WTC11 (cell line): ENCODE data around the gene PHLDB3. TPM values are rescaled to one million over a fixed set of nuclear protein-coding genes. Genes with fewer than 3 reads are reported as not detected.

ENCODE experiments used
- ATAC-seq: fragments of 200-7000 bp; cut with Tn5 transposase; 2 replicates; pipeline ENCODE4 v1.10.0; 2021; ENCODE audit warnings: mild to moderate bottlenecking, moderate library complexity
- CTCF ChIA-PET: fragments of 300-600 bp; sonication (Branson Sonifier 250); formaldehyde crosslinking; loops from one replicate; lab custom pipeline; 2021; ENCODE audit warnings: antibody characterized with exemption; lab: Charles Lee
- POLR2A ChIA-PET: fragments of 350-600 bp; sonication (Branson Sonifier 250); formaldehyde crosslinking; loops from one replicate; lab custom pipeline; 2021; ENCODE audit warnings: antibody characterized with exemption; lab: Charles Lee
- DNase-seq: peaks from one replicate; pipeline ENCODE4 v3.0.0; 2021; ENCODE audit warnings: low spot score
- H3K27ac Mint-ChIP-seq: 2 replicates; pipeline ENCODE4 v1.8.0; 2021; ENCODE audit warnings: mixed read lengths
- H3K27me3 Mint-ChIP-seq: 2 replicates; pipeline ENCODE4 v1.8.0; 2021; ENCODE audit warnings: low read depth, mild to moderate bottlenecking, moderate library complexity, mixed read lengths
- H3K36me3 Mint-ChIP-seq: 2 replicates; pipeline ENCODE4 v1.8.0; 2021; ENCODE audit warnings: mixed read lengths
- H3K4me1 Mint-ChIP-seq: 2 replicates; pipeline ENCODE4 v1.8.0; 2022; ENCODE audit warnings: mixed read lengths
- H3K4me3 Mint-ChIP-seq: 2 replicates; pipeline ENCODE4 v1.8.0; 2021; ENCODE audit warnings: mild to moderate bottlenecking, moderate library complexity, mixed read lengths
- H3K9me3 Mint-ChIP-seq: 2 replicates; pipeline ENCODE4 v1.8.0; 2021; ENCODE audit warnings: mixed read lengths
- ATF1 ChIP-seq: sonication (generic); formaldehyde crosslinking; IDR thresholded peaks from 2 replicates; pipeline ENCODE4 v1.8.1; 2023; ENCODE audit warnings: mild to moderate bottlenecking, moderate library complexity, missing genetic modification reagents
- ATF2 ChIP-seq: sonication (generic); formaldehyde crosslinking; IDR thresholded peaks from 2 replicates; pipeline ENCODE4 v1.8.1; 2022; ENCODE audit warnings: low read depth, missing genetic modification reagents, borderline replicate concordance
- ATF3 ChIP-seq: sonication (generic); formaldehyde crosslinking; conservative IDR thresholded peaks from 2 replicates; pipeline ENCODE4 v1.8.1; 2022; ENCODE audit warnings: mild to moderate bottlenecking, missing genetic modification reagents
- ATF6 ChIP-seq: sonication (generic); formaldehyde crosslinking; IDR thresholded peaks from 2 replicates; pipeline ENCODE4 v1.8.1; 2023; ENCODE audit warnings: mild to moderate bottlenecking, missing genetic modification reagents
- ETV6 ChIP-seq: sonication (generic); formaldehyde crosslinking; IDR thresholded peaks from 2 replicates; pipeline ENCODE4 v1.8.1; 2022; ENCODE audit warnings: mild to moderate bottlenecking, missing genetic modification reagents
- GABPB1 ChIP-seq: sonication (generic); formaldehyde crosslinking; IDR thresholded peaks from 2 replicates; pipeline ENCODE4 v1.8.1; 2023; ENCODE audit warnings: mild to moderate bottlenecking, missing genetic modification reagents
- GRHL2 ChIP-seq: fragments of 250-450 bp; sonication (Bioruptor Pico); IDR thresholded peaks from 2 replicates; pipeline ENCODE4 v1.8.0; 2022; ENCODE audit warnings: mild to moderate bottlenecking, moderate library complexity; ENCODE audit not compliant: insufficient replicate concordance, severe bottlenecking
- IRF2 ChIP-seq: sonication (generic); formaldehyde crosslinking; IDR thresholded peaks from 2 replicates; pipeline ENCODE4 v1.8.0; 2022; ENCODE audit warnings: low read depth, missing genetic modification reagents, borderline replicate concordance
- JUN ChIP-seq: sonication (generic); formaldehyde crosslinking; IDR thresholded peaks from 2 replicates; pipeline ENCODE4 v1.8.0; 2023; ENCODE audit warnings: mild to moderate bottlenecking, missing genetic modification reagents
- KAT7 ChIP-seq: sonication (generic); formaldehyde crosslinking; IDR thresholded peaks from 2 replicates; pipeline ENCODE4 v1.8.1; 2023; ENCODE audit warnings: missing genetic modification reagents, mild to moderate bottlenecking, borderline replicate concordance
- NR2C2 ChIP-seq: sonication (generic); formaldehyde crosslinking; IDR thresholded peaks from 2 replicates; pipeline ENCODE4 v1.8.0; 2022; ENCODE audit warnings: mild to moderate bottlenecking, missing genetic modification reagents
- NR3C1 ChIP-seq: sonication (generic); formaldehyde crosslinking; conservative IDR thresholded peaks from 2 replicates; pipeline ENCODE4 v1.8.1; 2023; ENCODE audit warnings: low read depth, mild to moderate bottlenecking, missing genetic modification reagents
- PRRX2 ChIP-seq: fragments of 250-450 bp; sonication (Bioruptor Pico); IDR thresholded peaks from 2 replicates; pipeline ENCODE4 v1.8.0; 2021; ENCODE audit warnings: mild to moderate bottlenecking
- RORB ChIP-seq: fragments of 250-450 bp; sonication (Bioruptor Pico); IDR thresholded peaks from 2 replicates; pipeline ENCODE4 v1.9.0; 2021; ENCODE audit warnings: mild to moderate bottlenecking
- SP1 ChIP-seq: sonication (generic); formaldehyde crosslinking; conservative IDR thresholded peaks from 2 replicates; pipeline ENCODE4 v1.8.1; 2022; ENCODE audit warnings: missing genetic modification reagents
- TEAD1 ChIP-seq: sonication (generic); formaldehyde crosslinking; IDR thresholded peaks from 2 replicates; pipeline ENCODE4 v1.8.0; 2022; ENCODE audit warnings: mild to moderate bottlenecking, missing genetic modification reagents
- TEAD4 ChIP-seq: sonication (generic); formaldehyde crosslinking; IDR thresholded peaks from 2 replicates; pipeline ENCODE4 v1.8.0; 2022; ENCODE audit warnings: mild to moderate bottlenecking, missing genetic modification reagents
- ZBTB43 ChIP-seq: sonication (generic); formaldehyde crosslinking; IDR thresholded peaks from 2 replicates; pipeline ENCODE4 v1.8.1; 2023; ENCODE audit warnings: mild to moderate bottlenecking, missing genetic modification reagents
- ZNF138 ChIP-seq: sonication (generic); formaldehyde crosslinking; conservative IDR thresholded peaks from 2 replicates; pipeline ENCODE4 v1.8.1; 2022; ENCODE audit warnings: mild to moderate bottlenecking, moderate library complexity, missing genetic modification reagents
- ZNF396 ChIP-seq: fragments of 250-450 bp; sonication (Bioruptor Pico); IDR thresholded peaks from 2 replicates; pipeline ENCODE4 v1.8.0; 2021; ENCODE audit warnings: mild to moderate bottlenecking, moderate library complexity, borderline replicate concordance
- ZSCAN18 ChIP-seq: fragments of 250-450 bp; sonication (Bioruptor Pico); IDR thresholded peaks from 2 replicates; pipeline ENCODE4 v2.1.2; 2022; ENCODE audit warnings: mild to moderate bottlenecking, moderate library complexity
- total RNA-seq: library from RNA; stranded (reverse); gene quantifications from 3 replicates; pipeline ENCODE4 v1.2.3, GENCODE V29; 2021
- TF ChIP-seq, protein P1 (sequence below): sonication (generic); formaldehyde crosslinking; IDR thresholded peaks from 2 replicates; pipeline ENCODE4 v1.8.0; 2023; ENCODE audit warnings: missing genetic modification reagents
- TF ChIP-seq, protein P2 (sequence below): fragments of 250-450 bp; sonication (Bioruptor Pico); IDR thresholded peaks from 2 replicates; pipeline ENCODE4 v1.9.0; 2021; ENCODE audit warnings: moderate library complexity, mild to moderate bottlenecking, inconsistent platforms, borderline replicate concordance

PHLDB3 gene
- total RNA-seq, 1 experiment from 2014 or later, result 14.6 TPM

GRCh38 chr19:43433689-43434088 is 70.9 kb downstream of the PHLDB3 start (continued):
- TF ChIP-seq ATF1, result no peak
- no peak for TF ChIP-seq RORB
- no peak for TF ChIP-seq NR2C2 (CRISPR knock-in tag)
- no peak for TF ChIP-seq ATF3

GRCh38 chr19:43433358-43433673 is 71.2 kb downstream of the PHLDB3 start:
- Mint-ChIP-seq H3K36me3 (no peaks in the 10 kb centered on the region), H3K9me3 (0 out of 2 replicates have a peak, but pooled peaks cover 3% of the 10 kb centered on the region)
- ATAC-seq (no peak), DNase-seq (no peak)
- CTCF ChIA-PET, result interaction anchor here (0.9 to 6.0 kb wide), 15 partner anchors 12 to 242 kb away, joined by 3 to 39 read pairs (median 5); partner anchors contain the start of genes LYPD3, PHLDB3 and ZNF575
- no peak for TF ChIP-seq SP1 (CRISPR knock-in tag)
- TF ChIP-seq TEAD1 (CRISPR knock-in tag), result no peak
- no peak for TF ChIP-seq GABPB1 (CRISPR knock-in tag)
- no peak for TF ChIP-seq GRHL2
- TF ChIP-seq, protein P1, sequence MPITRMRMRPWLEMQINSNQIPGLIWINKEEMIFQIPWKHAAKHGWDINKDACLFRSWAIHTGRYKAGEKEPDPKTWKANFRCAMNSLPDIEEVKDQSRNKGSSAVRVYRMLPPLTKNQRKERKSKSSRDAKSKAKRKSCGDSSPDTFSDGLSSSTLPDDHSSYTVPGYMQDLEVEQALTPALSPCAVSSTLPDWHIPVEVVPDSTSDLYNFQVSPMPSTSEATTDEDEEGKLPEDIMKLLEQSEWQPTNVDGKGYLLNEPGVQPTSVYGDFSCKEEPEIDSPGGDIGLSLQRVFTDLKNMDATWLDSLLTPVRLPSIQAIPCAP (CRISPR knock-in tag), result no peak
- no peak for TF ChIP-seq ATF6 (CRISPR knock-in tag)
- TF ChIP-seq JUN (CRISPR knock-in tag), result no peak
- TF ChIP-seq ZBTB43 (CRISPR knock-in tag), result no peak
- TF ChIP-seq ZSCAN18 (CRISPR knock-in tag), result no peak
- no peak for TF ChIP-seq ETV6 (CRISPR knock-in tag)
- TF ChIP-seq, protein P2, sequence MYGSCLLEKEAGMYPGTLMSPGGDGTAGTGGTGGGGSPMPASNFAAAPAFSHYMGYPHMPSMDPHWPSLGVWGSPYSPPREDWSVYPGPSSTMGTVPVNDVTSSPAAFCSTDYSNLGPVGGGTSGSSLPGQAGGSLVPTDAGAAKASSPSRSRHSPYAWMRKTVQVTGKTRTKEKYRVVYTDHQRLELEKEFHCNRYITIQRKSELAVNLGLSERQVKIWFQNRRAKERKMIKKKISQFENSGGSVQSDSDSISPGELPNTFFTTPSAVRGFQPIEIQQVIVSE, result no peak
- TF ChIP-seq, all 79 proteins: peak for 0
- H3K4me1 Mint-ChIP-seq, result peaks cover 14% of the 10 kb centered on the region
- H3K4me3 Mint-ChIP-seq, result no peak overlapping the region
- POLR2A ChIA-PET, result no interaction called here
- H3K27ac Mint-ChIP-seq, result no peak overlapping the region
- no peaks in the 10 kb centered on the region; the same call in 1 of the 2 replicates for H3K27me3 Mint-ChIP-seq

- Mint-ChIP-seq H3K27me3 (no peaks in the 10 kb centered on the region; the same call in 1 of the 2 replicates), H3K36me3 (no peaks in the 10 kb centered on the region), H3K4me1 (peaks cover 14% of the 10 kb centered on the region), H3K27ac (peak overlapping the region; percentile 7; the same call in 1 of the 2 replicates), H3K4me3 (no peak overlapping the region), H3K9me3 (no peaks in the 10 kb centered on the region)
- DNase-seq (no peak), ATAC-seq (no peak)
- ChIA-PET POLR2A (no interaction called here), CTCF (interaction anchor here (2.2 to 6.0 kb wide), 4 partner anchors 16 to 156 kb away, joined by 4 to 39 read pairs (median 20); no protein-coding TSS in a partner anchor)
- no peak for TF ChIP-seq KAT7 (CRISPR knock-in tag)
- TF ChIP-seq IRF2 (CRISPR knock-in tag), result no peak
- TF ChIP-seq NR3C1 (CRISPR knock-in tag), result no peak
- no peak for TF ChIP-seq TEAD4 (CRISPR knock-in tag)
- TF ChIP-seq ZNF396 (CRISPR knock-in tag), result no peak
- TF ChIP-seq ATF2 (CRISPR knock-in tag), result no peak
- TF ChIP-seq, protein P1 (CRISPR knock-in tag), result no peak
- TF ChIP-seq ZNF138 (CRISPR knock-in tag), result no peak
- no peak for TF ChIP-seq JUN (CRISPR knock-in tag)
- no peak for TF ChIP-seq ATF6 (CRISPR knock-in tag)
- TF ChIP-seq PRRX2 (CRISPR knock-in tag), result no peak
Observed at GRCh38 chr19:43430976-43431375, 73.6 kb downstream of the PHLDB3 start.
